IMR-90 (cell line): ENCODE data around the gene SYMPK. TPM values are rescaled to one million over a fixed set of nuclear protein-coding genes. Genes with fewer than 3 reads are reported as not detected.

Experiments
- ATAC-seq: fragments of 200-7000 bp; cut with Tn5 transposase; 2 replicates; pipeline ENCODE4 v1.9.1; 2020; ENCODE audit warnings: low read depth, mild to moderate bottlenecking, moderate library complexity
- BruUV-seq: library from RNA; stranded (reverse); fragments of 400-500 nt; replicated peaks from 2 replicates; lab custom pipeline; 2021; lab: Mats Ljungman, UMichigan
- CTCF ChIA-PET: fragments of 300-600 bp; formaldehyde crosslinking; extraction: SDS; loops from one replicate; lab custom pipeline; 2021; ENCODE audit warnings: antibody characterized with exemption; lab: Yijun Ruan, JAX
- POLR2A ChIA-PET: fragments of 300-600 bp; sonication (Branson Sonifier 250); formaldehyde crosslinking; loops from one replicate; lab custom pipeline; 2022; ENCODE audit warnings: antibody characterized with exemption; ENCODE audit not compliant: unreplicated experiment; lab: Charles Lee
- DNase-seq: peaks from one replicate; pipeline ENCODE4 v3.0.0; 2013
- H2AFZ ChIP-seq: replicated peaks from 2 replicates; pipeline ENCODE3; 2013; ENCODE audit warnings: low read length, mild to moderate bottlenecking; ENCODE audit not compliant: poor library complexity
- H2AK5ac ChIP-seq: 2 replicates; pipeline ENCODE4 v1.6.1; 2013; ENCODE audit warnings: low read depth, low read length, inconsistent platforms
- H2AK9ac ChIP-seq: replicated peaks from 2 replicates; pipeline ENCODE3; 2013; ENCODE audit warnings: mild to moderate bottlenecking, low read depth, low read length, moderate library complexity; ENCODE audit not compliant: poor library complexity
- H2BK120ac ChIP-seq: 2 replicates; pipeline ENCODE4 v1.6.1; 2013; ENCODE audit warnings: low read depth, low read length, inconsistent platforms
- H2BK15ac ChIP-seq: 3 replicates; pipeline ENCODE4 v1.6.1; 2013; ENCODE audit warnings: low read depth, low read length, inconsistent platforms
- H2BK20ac ChIP-seq: 2 replicates; pipeline ENCODE4 v1.6.1; 2013; ENCODE audit warnings: low read depth, mild to moderate bottlenecking, inconsistent platforms, low read length, moderate library complexity
- H2BK5ac ChIP-seq: 2 replicates; pipeline ENCODE4 v1.6.1; 2013; ENCODE audit warnings: mild to moderate bottlenecking, low read depth, low read length, inconsistent platforms; ENCODE audit not compliant: poor library complexity, severe bottlenecking
- H3K14ac ChIP-seq: replicated peaks from 2 replicates; pipeline ENCODE4 v1.6.1; 2013; ENCODE audit warnings: low read depth, low read length, inconsistent platforms
- H3K18ac ChIP-seq: 2 replicates; pipeline ENCODE4 v1.6.1; 2013; ENCODE audit warnings: low read depth, low read length, control low read depth
- H3K23ac ChIP-seq: 2 replicates; pipeline ENCODE4 v1.6.1; 2013; ENCODE audit warnings: low read depth, low read length, inconsistent platforms
- H3K27ac ChIP-seq: 2 replicates; pipeline ENCODE4 v1.5.1; 2013; ENCODE audit warnings: mild to moderate bottlenecking, control low read depth, low read length; ENCODE audit not compliant: insufficient read depth
- H3K27me3 ChIP-seq: 2 replicates; pipeline ENCODE4 v1.6.1; 2013; ENCODE audit warnings: low read length; ENCODE audit not compliant: control insufficient read depth, insufficient read depth
- H3K36me3 ChIP-seq: 2 replicates; pipeline ENCODE4 v1.6.1; 2013; ENCODE audit warnings: low read length, mixed read lengths; ENCODE audit not compliant: control insufficient read depth, insufficient read depth
- H3K4ac ChIP-seq: 2 replicates; pipeline ENCODE4 v1.6.1; 2013; ENCODE audit warnings: low read depth, low read length, inconsistent platforms
- H3K4me1 ChIP-seq: 2 replicates; pipeline ENCODE4 v1.6.1; 2013; ENCODE audit warnings: low read length, mixed read lengths; ENCODE audit not compliant: control insufficient read depth, insufficient read depth
- H3K4me2 ChIP-seq: 2 replicates; pipeline ENCODE4 v1.6.1; 2013; ENCODE audit warnings: low read depth, mild to moderate bottlenecking, control low read depth, low read length, moderate library complexity
- H3K4me3 ChIP-seq: 2 replicates; pipeline ENCODE4 v1.5.1; 2013; ENCODE audit warnings: low read depth, mild to moderate bottlenecking, control low read depth, low read length, moderate library complexity; ENCODE audit not compliant: insufficient read depth
- H3K56ac ChIP-seq: 2 replicates; pipeline ENCODE4 v1.6.1; 2013; ENCODE audit warnings: low read length, inconsistent platforms; ENCODE audit not compliant: insufficient read depth; ENCODE audit errors: extremely low read depth
- H3K79me1 ChIP-seq, 2 experiments: 2 replicates each; pipeline ENCODE4 v1.6.1; 2013; ENCODE audit warnings: low read length in 2 of 2, inconsistent platforms in 1 of 2, low read depth in 1 of 2
- H3K9ac ChIP-seq: 2 replicates; pipeline ENCODE4 v1.6.1; 2013; ENCODE audit warnings: low read depth, low read length, control low read depth
- H3K9me1 ChIP-seq: 2 replicates; pipeline ENCODE4 v1.6.1; 2013; ENCODE audit warnings: low read length, inconsistent platforms; ENCODE audit not compliant: insufficient read depth
- H3K9me3 ChIP-seq: 2 replicates; pipeline ENCODE4 v1.6.1; 2013; ENCODE audit warnings: low read length; ENCODE audit not compliant: control insufficient read depth, insufficient read depth
- H4K20me1 ChIP-seq: 2 replicates; pipeline ENCODE4 v1.6.1; 2013; ENCODE audit warnings: low read length, inconsistent platforms; ENCODE audit not compliant: insufficient read depth
- H4K5ac ChIP-seq: 2 replicates; pipeline ENCODE4 v1.6.1; 2013; ENCODE audit warnings: mild to moderate bottlenecking, low read depth, low read length, control low read depth
- H4K8ac ChIP-seq, 2 experiments: 2 replicates each; pipeline ENCODE4 v1.6.1; 2013; ENCODE audit warnings: low read depth in 2 of 2, low read length in 2 of 2, control low read depth in 1 of 2, inconsistent platforms in 1 of 2
- H4K91ac ChIP-seq: 2 replicates; pipeline ENCODE4 v1.6.1; 2013; ENCODE audit warnings: low read depth, low read length, inconsistent platforms; ENCODE audit not compliant: insufficient read depth
- CEBPB ChIP-seq: IDR thresholded peaks from 2 replicates; pipeline ENCODE4 v1.6.1; 2012; ENCODE audit warnings: low read depth, low read length, improper control_type of control experiment
- CHD1 ChIP-seq: IDR thresholded peaks from 2 replicates; pipeline ENCODE4 v1.6.1; 2012; ENCODE audit warnings: low read depth, low read length, improper control_type of control experiment
- MAFK ChIP-seq: IDR thresholded peaks from 2 replicates; pipeline ENCODE4 v1.6.1; 2012; ENCODE audit warnings: low read depth, low read length, improper control_type of control experiment
- NFE2L2 ChIP-seq: fragments of 150-350 bp; IDR thresholded peaks from 2 replicates; pipeline ENCODE4 v1.6.1; 2016; ENCODE audit warnings: low read depth, mild to moderate bottlenecking, low read length
- POLR2A ChIP-seq: IDR thresholded peaks from 2 replicates; pipeline ENCODE4 v1.6.1; 2012; ENCODE audit warnings: mild to moderate bottlenecking, low read depth, low read length
- WGBS, 2 experiments: methylation state at CpG; one replicate each; pipeline versions ENCODE4 v1.1.5 to v1.1.7; 2013; ENCODE audit warnings: missing lambda C conversion rate in 2 of 2; ENCODE audit not compliant: insufficient read length in 1 of 2; ENCODE audit errors: extremely low coverage in 2 of 2; 5-methylcytosine and 5-hydroxymethylcytosine counted together
- dilution Hi-C: fragments of 300-500 bp; cut with HindIII; formaldehyde crosslinking; loops from one replicate; pipeline ENCODE4 v1.14.3; 2018; ENCODE audit warnings: low sequenced_read_pairs; ENCODE audit not compliant: unreplicated experiment
- in situ Hi-C: fragments of 300-500 bp; cut with MboI; formaldehyde crosslinking; loops from 3 replicates; pipeline ENCODE4 v1.14.3; 2019; ENCODE audit warnings: low sequenced_read_pairs, inconsistent platforms, mixed read lengths
- intact Hi-C: fragments of 100-400 bp; cut with micrococcal nuclease; formaldehyde crosslinking; loops from 2 replicates; pipeline ENCODE4 v1.10.0; 2022
- polyA plus RNA-seq, 3 experiments: library from polyadenylated mRNA; depleted of rRNA; stranded (reverse); fragments of >200 nt; gene quantifications; 2 replicates each; pipeline ENCODE4 v1.2.3, GENCODE V29; 2012; ENCODE audit warnings: low replicate concordance in 1 of 3
- total RNA-seq: library from RNA; depleted of rRNA; stranded (reverse); fragments of >200 nt; gene quantifications from 2 replicates; pipeline ENCODE4 v1.2.3, GENCODE V29; 2012

The SYMPK gene
- total and polyA plus RNA-seq, 2 of the 4 experiments (the other 2 are of a cell fraction) = 35.3 to 71.5 TPM

- ChIA-PET CTCF (interaction anchor here (1.3 to 3.0 kb wide), 2 partner anchors 31 to 49 kb away, joined by 4 to 24 read pairs; no protein-coding TSS in a partner anchor), POLR2A (interaction anchor here (0.8 to 1.2 kb wide), 4 partner anchors 24 to 76 kb away, joined by 3 to 6 read pairs (median 5); partner anchors contain the start of genes DMWD, QPCTL and SNRPD2)
- H3K4me1 ChIP-seq = peaks cover 22% of the 10 kb centered on the region
- H3K27me3 ChIP-seq = no peaks in the 10 kb centered on the region
- H2AK5ac ChIP-seq = peak overlapping the region; percentile 73
- TF ChIP-seq MAFK (no peak), NFE2L2 (no peak), CEBPB (no peak), CHD1 (no peak), POLR2A (no peak; the same call in 1 of the 2 replicates)
- H2BK15ac ChIP-seq = no peak overlapping the region; the same call in 2 of the 3 replicates
- peak overlapping the region; percentile 57 for H3K23ac ChIP-seq
- DNase-seq (peak; percentile 41), ATAC-seq (no peak)
- intact Hi-C loops (loop anchor here (2.0 kb wide), 1 partner anchor 76 kb away; the partner anchor contains the start of gene QPCTL), in situ Hi-C loops (no loop called here), dilution Hi-C loops (no loop called here)
- peak overlapping the region; percentile 65 for H3K14ac ChIP-seq
- peaks cover 4 to 20% of the 10 kb centered on the region in 2 experiments; a peak in 1 of 4 replicates for H3K79me1 ChIP-seq
- peak overlapping the region; percentile 74 for H3K56ac ChIP-seq
- peak overlapping the region; percentile 72 for H3K18ac ChIP-seq
- peaks cover 12% of the 10 kb centered on the region for H4K20me1 ChIP-seq
- H4K5ac ChIP-seq = peak overlapping the region; percentile 78
- peak overlapping the region; percentile 94 for H2AFZ ChIP-seq
- BruUV-seq = no TSS peak
- peak overlapping the region; percentile 63 for H2BK120ac ChIP-seq
- peak overlapping the region; percentile 62 for H3K4me3 ChIP-seq
- no peak overlapping the region for H2BK20ac ChIP-seq
- 0% methylated on average over 13 of the region's 33 CpGs; no CpG with 5 or more reads in 1 of the 2 experiments for WGBS, 2 experiments
- peak overlapping the region; percentile 89 for H3K4ac ChIP-seq
- peak overlapping the region; percentile 98 for H3K27ac ChIP-seq
- H3K4me2 ChIP-seq = peak overlapping the region; percentile 87
- no peaks in the 10 kb centered on the region; the same call in 1 of the 2 replicates for H3K9me1 ChIP-seq
- H3K9me3 ChIP-seq = no peaks in the 10 kb centered on the region
- H2BK5ac ChIP-seq = peak overlapping the region; percentile 97
- H4K8ac ChIP-seq = peak overlapping the region; percentile 15 to 82; a peak in 3 of 4 replicates
- peak overlapping the region; percentile 92 for H4K91ac ChIP-seq
- H3K9ac ChIP-seq = peak overlapping the region; percentile 94
- peaks cover 8% of the 10 kb centered on the region; the same call in 1 of the 2 replicates for H3K36me3 ChIP-seq
- H2AK9ac ChIP-seq = peak overlapping the region; percentile 98
Measured at GRCh38 chr19:45768655-45768983, 94.3 kb downstream of the SYMPK start.
